ENCODE measurements around the gene CPEB4.

CPEB4 gene

DNA sequence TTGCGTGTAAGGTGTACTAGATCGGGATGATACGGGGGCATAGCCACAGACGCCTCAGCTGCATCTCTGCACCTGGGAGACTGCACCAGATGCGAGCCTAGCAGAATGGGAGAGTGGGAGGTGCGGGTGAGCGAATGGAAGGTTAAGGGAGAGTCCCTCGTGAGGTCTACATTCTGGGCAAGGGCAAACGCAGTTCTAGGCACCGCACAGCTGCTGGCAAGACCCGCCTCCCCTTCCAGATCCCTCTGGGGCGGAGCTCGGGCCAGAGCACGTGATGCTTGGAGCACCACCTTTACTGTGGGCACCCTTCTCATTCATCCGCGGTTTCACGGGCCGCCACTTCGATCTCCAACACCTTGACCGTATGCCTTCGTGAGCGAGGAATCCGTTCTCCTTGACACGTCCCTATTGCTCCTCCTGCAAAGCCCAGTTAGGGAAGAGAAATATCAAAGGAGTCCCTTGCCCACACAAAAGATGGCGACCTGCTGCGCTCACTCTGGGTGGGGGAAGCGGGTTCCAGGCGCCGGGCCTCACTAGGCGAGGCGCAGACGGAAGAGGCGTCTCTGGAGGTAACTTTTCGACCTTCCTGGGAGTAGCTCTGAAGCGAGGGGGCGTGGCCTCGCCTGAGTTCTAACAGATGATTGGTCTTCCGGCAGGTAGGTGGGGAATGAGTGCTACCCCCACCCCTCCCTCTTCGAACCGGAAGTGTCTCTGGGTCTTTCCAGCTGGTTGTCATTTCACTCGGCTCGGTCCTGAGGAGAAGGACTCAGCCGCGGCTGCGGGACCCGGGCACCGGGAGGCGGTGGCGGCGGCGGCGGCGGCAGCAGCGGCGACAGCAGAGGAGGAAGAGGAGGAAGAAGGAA, at the start of gene CPEB4:
CPEB4 (plus strand) TSS at position 740 of the 863 bp plus-strand sequence. CDS start 1,385 bp downstream, outside the sequence.
- peak; percentile 98 to 99 for DNase-seq (ENCODE audit: low read depth in 2 of 2)

DNA sequence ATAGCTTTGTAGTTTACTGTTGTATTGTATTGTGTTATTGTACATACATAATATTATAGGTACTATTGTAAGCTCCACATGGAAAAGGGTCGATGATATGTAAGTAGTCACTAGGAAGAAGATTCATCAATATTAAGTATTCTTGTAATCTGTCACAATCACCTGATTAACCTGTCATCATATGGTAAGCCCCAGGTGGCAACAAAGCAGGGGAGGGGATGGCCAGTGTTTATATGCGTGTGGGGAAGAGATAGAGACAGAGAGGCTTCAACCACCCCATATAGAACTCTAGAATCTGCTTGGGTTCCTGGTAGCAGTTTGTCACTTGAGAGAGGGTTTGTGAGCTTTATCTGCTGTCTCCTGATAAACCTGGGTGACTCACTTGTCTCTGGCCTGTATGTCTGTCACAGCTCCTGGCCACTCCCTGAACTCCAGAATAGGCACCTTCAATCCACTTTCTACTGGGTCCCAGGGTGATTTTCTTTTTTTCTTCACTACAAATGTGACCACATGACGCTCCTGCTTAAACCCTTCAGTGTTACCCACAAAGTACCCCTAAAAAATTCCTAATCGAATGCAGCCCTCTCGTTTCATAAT, 48.9 kb upstream of the CPEB4 start:
- no peak for DNase-seq (ENCODE audit: low read depth in 2 of 2)

DNA sequence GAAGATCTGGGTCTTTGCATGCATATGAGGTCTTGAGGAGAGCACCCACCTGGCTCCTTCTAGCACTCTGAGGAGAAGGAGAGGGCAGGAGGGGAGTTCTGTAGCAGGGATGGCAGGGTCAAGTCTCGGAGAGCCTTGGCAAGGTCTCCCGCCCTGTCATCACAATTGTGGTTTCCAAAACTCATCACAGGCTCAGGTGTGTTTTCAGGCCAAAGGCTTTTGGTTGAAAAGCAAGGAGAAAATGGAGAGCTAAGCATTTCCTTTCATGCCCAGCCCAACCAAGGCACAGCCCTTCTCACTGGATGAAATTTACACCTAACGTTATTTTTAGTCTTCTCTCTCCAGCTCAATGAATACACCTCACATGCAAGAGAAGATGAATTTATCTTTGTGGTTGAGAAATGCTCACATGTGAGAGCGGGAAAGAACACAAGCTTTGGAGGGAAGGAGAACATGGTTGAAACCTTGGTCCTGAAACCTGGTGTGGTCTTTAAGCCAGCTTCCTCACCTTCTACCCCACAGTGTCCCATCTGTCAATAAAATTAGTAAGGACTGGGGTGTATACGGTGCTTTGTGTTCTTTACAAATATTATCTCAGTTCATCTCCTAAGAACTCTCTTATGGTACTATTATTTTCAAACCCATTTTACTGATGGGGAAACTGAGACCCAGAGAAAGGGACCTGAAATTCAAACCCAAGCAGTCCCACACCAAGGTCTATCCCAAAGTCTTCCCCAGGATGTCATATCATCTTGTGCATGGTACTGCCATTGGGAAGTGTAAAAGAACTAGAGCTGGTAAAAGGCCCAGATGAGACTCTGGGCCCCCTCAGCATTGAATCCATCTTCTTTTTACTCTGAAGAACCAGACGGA, 47.8 kb upstream of the CPEB4 start:
- DNase-seq (ENCODE audit: low read depth in 2 of 2), result no peak

DNA sequence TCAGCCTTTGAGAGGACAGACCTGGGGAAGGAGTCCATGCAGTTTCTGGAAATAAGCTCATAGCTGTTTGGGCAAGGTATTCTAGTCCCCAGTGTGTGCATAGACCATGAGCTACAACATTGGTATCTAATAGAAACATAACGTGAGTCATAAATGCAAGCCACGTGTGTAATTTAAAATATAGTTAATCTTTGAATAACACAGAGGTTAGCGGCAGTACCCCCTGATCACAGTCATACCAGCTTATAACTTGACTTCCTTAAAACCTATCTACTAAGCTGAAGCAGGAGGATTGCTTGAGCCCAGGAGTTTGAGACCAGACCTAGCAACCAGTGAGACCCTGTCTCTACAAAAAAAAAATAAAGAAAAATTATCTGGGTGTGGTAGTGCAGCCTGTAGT, 46.4 kb upstream of the CPEB4 start:
- DNase-seq (ENCODE audit: low read depth in 2 of 2), result no peak

DNA sequence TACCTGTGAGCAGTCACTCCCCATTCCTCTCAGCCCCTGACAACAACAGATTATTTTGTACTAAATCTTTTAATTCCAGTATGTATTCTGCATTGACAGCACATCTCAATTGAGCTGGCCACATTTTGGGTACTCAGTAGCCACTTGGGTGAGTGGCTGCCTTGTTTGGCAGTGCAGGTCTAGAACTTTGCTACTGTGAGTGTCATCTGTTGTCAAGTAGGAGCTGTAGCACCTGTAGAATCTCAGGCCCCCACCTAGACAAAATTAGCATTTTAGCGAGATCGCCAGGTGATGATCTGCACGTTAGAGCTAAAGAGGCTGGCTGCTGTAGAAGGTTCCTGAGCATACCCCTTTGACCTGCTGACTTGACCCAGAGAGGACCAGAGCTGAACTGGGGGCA, 44.4 kb upstream of the CPEB4 start:
- no peak for DNase-seq (ENCODE audit: low read depth in 2 of 2)

DNA sequence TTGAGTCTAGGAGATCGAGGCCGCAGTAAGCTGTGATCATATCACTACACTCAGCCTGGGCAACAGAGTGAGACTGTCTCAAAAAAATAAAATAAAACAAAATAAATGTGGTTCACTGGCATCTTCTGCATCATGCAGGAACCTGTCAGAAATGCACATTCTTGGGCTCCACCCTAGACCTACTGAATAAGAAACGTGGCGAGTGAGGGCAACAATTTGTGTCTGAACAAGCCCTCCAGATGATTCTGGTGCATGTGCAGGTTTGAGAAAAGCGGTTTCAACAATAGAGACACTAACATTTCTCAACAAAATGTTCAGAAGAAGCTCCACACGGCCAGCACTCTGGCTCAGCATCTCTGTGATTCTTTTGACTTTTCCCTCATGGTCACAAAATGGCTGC, 42.8 kb upstream of the CPEB4 start:
- no peak for DNase-seq (ENCODE audit: low read depth in 2 of 2)

DNA sequence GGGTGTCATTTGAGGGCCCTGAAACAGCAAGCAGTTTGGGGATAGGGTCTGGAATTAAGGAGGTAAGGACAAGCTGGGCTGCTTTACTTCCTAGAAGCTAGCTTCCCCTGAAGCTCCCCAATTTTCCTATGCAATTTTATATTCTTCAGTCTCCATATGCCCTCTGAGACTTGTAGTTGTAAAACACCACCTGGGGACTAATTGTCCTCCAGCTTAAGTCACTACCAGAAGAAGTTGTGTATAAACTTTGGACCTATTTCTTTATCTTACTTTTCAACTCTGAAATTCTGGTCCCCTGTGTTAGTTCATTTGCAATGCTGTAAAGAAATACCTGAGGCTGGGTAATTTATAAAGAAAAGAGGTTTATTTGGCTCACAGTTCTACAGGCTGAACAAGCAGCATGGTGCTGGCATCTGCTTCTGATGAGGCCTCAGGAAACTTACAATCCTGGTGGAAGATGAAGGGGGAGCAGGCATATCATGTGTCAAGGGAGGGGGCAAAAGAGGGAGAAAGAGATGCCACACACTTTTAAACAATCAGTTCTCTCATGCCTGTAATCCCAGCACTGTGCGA, 41.1 kb upstream of the CPEB4 start:
- no peak for DNase-seq (ENCODE audit: low read depth in 2 of 2)

DNA sequence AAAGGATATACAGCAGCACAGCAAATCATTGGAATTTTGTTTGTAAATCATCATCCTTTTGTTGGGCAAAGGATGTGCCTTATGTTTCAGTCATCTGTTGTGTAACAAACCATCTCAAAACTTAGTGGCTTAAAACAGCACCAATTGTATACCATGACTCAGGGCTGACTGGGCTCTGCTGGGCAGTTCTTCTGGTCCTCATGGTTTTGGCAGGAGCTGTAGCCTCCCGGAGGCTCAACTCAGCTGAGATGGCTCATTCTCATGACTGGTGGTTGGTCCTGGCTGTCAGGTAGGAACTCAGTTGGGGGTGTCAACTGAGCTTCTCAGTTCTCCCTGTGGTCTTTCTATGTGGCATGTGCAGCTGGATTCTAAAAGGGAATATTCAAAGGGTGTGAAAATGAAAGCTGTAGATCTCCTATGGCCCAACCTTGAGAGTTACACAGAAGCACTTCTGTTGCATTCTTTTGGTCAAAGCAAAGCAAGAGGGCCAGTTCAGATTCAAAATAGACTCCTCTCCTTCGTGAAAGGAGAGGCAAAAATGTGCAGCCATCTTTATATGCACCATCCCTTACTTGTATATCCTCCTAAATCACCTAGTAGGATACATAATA, 39.1 kb upstream of the CPEB4 start:
- DNase-seq (ENCODE audit: low read depth in 2 of 2), result no peak

DNA sequence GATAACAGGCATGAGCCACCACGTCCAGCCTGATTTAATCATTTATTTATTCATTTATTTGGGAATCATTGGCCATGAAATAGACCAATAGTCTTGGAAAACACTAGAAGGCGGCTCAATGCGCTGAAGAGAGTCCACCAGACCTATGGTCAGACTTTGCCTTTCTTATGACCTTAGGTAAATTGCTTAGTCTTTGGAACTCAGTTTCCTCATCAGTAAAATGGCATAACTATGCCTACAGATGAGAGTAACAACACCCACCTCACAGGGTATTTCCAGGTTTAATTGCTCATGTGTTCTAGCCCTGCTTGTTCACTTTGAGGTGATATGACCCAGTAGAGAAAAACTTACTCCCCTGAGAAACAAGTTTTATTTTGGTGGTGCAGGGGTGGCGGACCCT, 38.2 kb upstream of the CPEB4 start:
- no peak for DNase-seq (ENCODE audit: low read depth in 2 of 2)

DNA sequence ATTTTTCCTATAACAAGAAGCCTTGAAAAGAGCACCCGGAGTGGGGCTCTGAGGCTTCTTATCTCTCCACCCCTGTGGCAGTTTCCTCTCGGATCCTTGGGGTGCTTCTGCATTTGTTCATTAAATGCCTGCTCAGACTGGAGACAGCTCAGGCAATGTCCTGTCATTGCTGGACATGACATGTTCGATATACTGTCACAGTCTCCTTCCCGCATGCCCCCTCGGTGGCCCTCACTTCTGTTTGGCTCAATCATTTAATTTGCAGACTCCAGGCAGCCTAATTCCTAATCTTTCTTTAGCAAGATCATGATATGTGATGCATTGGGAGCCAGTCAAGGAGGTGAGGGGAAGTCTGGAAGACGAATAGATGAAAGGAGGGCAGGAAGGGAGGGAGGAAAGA, 37.5 kb upstream of the CPEB4 start:
- no peak for DNase-seq (ENCODE audit: low read depth in 2 of 2)

DNA sequence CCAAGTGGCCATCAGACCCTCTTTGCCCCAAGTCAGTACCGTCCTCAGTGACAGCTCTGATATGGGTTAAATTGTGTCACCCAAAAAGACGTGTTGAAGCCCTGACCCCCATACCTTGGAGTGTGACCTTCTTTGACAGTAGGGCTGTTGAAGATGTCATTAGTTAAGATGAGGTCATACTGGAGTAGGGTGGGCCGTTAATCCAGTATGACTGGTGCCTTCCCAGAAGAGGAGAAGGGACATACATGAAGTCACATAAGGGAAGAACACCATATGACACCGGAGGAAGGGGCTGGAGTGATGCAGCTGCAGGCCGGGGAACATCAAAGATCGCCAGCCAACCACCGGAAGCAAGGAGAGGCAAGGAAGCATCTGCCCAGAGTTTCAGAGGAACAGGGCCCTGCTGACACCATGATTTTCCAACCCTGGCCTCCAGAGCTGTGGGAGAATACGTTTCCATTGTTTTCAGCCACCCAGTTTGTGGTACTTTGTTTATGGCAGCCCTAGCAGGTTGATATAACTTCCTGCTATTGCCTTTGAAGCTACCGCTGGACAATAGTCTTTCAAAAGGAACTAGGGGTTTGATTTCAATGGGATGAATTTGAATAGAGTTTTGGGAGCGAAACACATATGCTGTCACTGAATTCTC, 36.4 kb upstream of the CPEB4 start:
- DNase-seq (ENCODE audit: low read depth in 2 of 2), result no peak

DNA sequence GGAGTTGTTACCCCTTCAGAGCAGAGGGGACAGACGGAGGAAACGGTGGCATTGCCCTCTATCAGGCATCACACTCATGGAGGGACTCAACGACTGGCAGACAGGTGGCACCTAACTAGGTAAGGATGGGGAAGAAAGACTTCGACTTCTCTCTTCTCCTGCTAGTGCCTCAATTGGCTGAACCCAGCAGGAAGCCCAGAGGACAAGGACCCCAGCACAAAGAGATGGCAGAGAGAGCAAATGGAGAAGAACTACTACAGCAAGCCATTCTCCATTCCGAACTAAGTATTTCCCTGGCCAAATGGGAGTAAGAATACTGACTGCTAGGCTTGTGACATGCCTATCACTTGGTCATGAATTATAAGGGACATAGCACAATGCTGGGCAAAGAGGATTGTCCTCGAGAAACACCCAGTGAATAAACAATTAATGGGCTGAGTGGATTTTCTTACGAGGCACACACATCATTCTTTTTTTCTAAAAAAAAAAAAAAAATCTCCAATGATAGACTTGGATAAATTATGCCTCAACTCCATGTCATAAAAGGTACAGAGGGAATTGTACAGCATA, 35.3 kb upstream of the CPEB4 start:
- DNase-seq (ENCODE audit: low read depth in 2 of 2), result no peak

DNA sequence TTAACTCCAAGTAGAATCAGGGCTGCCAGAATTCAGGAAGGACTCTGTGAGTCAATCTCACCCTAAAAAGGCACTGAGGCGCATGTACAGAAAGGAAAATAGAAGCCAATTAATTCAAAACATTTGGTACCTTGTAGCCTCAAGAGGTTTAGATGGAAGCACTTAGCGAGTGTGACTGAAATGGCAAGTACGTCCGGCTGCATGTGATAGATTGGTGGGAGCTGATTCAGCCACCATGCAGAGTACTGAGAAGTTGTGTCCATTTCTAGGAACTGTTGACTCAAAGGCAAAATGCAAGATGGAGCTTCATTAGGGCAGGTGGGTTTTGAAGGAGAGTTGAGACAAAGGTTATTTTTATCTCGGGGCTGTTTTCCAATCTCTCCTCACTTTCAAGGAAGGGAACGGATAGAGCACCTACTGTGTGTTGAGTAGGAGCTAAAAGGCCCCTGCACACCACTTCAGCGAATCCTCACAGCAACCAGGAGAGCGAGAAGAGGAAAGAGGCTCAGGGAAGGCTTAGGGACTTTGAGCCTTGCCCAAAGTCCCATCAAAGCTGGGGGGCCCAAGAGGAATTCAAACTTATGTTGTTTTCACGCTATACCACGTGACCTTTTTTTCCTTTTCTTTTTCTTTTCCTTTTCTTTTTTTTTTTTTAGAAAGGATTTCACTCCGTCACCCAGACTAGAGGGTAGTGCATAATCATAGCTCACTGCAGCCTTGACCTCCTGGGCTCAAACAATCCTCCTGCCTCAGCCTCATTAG, 34.6 kb upstream of the CPEB4 start:
- DNase-seq (ENCODE audit: low read depth in 2 of 2), result no peak

DNA sequence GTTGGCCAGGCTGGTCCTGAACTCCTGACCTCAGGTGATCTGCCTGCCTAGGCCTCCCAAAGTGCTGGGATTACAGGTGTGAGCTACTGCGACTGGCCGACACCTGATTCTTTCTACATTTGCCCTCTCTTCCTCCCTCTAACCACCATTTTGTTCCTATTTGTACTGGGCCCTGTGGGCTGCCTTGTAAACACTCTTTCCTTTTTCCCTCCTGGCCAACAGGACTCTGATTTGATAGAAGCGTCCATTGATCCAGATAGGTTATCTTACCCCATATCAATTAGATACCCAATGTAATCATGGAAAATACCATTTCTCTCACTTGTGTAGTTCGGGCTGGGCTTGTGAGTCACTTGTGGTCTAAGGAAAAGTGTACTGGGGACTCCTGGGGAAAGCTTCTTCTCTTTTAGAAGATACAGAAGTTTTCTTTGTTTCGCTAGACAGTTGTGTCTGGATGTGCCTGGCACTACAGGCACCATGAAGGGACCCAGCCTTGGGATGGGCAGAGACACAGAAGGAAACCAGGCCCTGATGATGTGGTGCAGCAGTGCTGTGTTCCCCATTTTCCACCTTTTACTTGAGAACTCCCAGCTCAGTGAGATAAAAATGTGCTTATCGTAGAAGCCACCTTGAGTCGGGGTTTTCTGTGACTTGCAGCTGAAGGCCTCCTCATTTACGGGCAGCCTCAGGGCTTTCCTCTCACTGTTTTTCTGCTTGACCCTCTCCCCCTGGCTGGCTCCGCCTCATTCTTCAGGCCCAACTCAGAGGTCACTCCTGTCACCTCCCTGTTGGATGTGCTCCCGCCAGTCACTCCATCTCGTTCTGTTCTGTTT, 32.8 kb upstream of the CPEB4 start:
- DNase-seq (ENCODE audit: low read depth in 2 of 2), result no peak

DNA sequence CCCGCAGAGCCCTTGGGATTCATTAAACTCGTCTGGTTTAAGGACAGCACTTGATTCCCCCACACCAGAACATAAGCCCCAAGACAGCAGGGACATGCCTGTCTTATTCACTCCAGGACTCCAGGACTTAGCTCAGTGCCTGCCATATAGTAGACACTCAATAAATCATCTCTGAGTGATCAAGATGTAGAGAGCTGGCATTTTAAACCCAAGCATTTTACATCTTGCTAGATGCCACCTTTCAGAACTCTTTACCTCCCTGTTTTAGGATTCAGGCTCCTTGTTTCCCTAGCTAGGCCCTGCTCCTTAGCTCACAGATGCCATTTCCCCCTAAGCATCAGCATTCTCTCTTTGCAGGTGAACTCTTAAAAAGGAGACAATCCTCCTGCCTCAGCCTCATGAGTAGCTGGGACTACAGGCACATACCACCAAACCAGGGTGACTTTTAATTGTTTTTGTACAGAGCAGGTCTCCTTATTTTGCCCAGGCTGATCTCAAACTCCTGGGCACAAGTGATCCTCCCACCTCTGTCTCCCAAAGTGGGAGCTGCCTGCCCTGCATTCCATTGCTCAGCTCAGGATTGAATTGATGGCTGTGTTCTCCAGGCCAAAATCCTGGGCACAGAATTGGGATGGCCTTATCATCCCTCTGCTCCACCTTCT, 32.0 kb upstream of the CPEB4 start:
- no peak for DNase-seq (ENCODE audit: low read depth in 2 of 2)

DNA sequence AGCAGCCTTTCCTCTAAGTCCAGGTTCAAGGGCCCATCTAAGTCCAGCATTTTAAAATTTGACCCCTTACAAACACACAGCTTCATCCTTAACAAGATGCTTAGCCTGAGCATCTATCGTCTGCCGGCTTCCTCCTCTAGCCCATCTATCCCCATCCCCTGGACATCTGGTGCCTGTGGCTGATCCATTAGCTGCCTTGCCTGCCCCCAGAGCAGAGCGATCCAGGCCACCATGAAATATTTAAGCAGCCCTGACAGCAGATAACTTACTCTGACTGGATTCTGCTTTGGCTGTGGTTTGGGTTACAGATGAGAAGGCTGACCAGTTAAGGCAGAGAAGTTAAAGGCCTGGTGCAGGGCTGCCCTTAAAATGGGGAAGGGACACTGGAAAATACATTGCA, 30.9 kb upstream of the CPEB4 start:
- no peak for DNase-seq (ENCODE audit: low read depth in 2 of 2)

DNA sequence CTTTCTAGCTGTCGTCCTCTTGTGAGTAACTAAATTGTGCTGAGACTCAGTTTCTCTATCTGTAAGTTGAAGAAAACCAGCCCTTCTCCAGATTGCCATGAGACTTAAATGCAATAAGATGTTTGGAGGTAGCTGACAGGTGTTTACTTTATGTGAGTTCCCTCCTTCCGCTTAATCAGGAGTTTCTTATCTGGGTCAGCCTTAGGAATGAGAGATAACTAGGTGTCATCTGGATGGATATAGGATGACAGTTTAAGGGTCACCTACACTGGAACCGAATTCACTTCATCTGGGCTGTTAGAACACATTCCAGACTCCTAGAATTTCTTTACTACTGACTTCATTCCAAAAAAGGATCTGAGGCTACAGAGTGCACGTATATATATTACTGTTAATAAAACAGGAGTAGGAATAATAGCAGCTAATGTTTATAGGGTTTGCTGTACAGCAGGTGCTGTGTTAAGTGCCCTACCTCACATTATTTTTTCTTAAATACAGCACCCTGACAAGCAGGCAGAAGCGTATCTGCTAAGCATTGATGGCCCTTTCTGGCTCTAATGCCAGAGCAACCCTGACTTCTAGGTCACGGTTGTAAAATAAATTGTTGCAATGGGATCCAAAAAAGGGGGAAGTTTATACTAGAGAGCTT, 30.0 kb upstream of the CPEB4 start:
- DNase-seq (ENCODE audit: low read depth in 2 of 2), result no peak

All from fibroblast of skin of left quadriceps (primary cell).